Stimulated activated CD8-positive, alpha-beta memory T cell treated with anti-CD3 and anti-CD28 coated beads, Interleukin-4, amount 100 ng/mL, for 24 hours (primary cell): Measurements from ENCODE around the gene GPR75.

Experiments used
- DNase-seq: peaks from one replicate; pipeline ENCODE4 v3.0.0-alpha.2; 2020; ENCODE audit warnings: low read depth

GPR75 gene

DNA sequence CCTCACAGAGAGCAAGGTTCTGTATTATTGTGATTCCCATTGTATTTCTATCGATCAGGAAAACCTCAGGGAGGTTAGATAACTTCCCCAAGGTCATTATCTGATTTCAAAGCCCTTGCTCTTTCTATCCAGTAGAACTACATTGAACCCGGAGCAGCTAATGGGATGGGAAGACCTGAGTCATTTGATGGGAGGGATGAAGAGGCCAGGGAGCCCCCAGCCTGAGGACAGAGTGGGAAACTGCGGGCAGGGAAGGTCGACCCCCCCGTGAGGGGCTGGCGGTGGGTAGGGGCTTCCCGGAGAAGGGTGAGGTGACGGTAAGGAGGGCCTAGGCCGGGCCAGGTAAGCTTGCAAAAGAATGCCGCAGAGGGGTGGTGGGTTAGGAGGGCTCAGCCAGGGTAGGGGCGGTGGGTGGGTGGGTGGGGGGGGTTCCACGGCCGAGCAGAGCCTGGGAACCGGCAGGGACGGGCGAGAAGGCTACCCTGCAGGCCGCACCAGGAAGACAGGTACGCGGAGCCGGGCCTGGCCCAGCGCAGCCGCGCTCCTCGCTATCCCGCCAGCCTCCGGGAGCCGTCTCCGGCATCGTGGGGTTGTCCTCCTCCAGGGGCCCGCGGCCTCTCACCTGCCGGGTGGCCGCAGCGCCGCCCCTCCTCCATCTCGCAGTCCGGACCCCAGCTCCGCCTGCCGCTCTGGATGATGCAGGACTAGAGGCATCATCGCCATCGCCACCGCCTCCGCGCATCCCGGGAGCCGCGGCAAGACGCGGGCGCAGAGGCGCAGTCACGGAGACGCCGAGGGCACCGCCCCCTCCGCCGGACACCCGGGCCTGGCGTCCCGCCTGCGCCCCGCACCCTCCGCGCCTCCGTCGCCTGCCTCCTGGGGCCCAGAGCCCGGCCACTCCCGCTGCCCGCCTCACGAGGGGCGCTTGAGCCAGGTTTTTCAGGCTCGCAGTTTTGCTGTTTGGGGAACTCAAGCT lies at the start of gene GPR75:
GPR75 (minus strand) TSS at position 762 of the 976 bp plus-strand sequence. CDS start 5,211 bp downstream, outside the sequence.
- no peak for DNase-seq

- no peak for DNase-seq
Observed at GRCh38 chr2:53907582-53907981, 47.8 kb upstream of the GPR75 start.

DNA sequence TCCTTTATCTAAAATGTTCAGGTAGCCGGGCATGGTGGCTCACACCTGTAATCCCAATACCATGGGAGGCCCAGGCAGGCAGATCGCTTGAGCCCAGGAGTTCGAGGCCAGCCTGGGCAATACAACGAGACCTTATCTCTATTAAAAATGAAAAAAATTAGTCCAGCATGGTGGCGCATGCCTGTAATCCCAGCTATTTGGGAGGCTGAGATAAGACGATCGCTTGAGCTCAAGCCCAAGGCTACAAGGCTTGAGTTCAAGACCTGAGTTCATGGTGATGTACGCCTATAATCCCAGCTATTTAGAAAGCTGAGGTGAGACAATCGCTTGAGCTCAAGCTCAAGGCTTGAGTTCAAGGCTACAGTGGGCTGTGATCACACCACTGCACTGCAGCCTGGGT lies 45.6 kb upstream of the GPR75 start:
- no peak for DNase-seq

DNA sequence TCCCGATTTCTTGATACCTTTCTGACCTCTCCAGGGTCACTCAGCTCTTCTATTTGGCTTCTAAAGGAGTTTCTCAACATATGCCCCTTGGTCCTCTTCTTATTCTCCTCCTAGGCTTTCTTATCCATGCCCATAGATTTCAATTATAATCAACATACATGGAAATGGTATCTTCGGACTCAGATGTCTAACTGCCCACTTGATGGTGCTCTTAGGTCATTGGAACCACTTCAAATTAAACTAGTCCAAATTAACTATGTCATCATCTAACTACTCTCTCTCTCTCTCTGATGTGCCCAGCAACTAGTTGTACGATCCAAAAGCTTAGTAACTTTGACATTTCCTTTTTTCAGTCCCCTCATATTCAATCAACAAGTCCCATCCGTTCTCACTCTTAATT lies 43.2 kb upstream of the GPR75 start:
- DNase-seq, result no peak

GRCh38 chr2:53901192-53901591 lies 41.4 kb upstream of the GPR75 start:
- DNase-seq, result no peak

- no peak for DNase-seq
Observed at GRCh38 chr2:53896864-53897263, 37.1 kb upstream of the GPR75 start.

- DNase-seq, result no peak
Observed at GRCh38 chr2:53886406-53887280, 26.9 kb upstream of the GPR75 start.

- no peak for DNase-seq
Observed at GRCh38 chr2:53884883-53885282, 25.1 kb upstream of the GPR75 start.

DNA sequence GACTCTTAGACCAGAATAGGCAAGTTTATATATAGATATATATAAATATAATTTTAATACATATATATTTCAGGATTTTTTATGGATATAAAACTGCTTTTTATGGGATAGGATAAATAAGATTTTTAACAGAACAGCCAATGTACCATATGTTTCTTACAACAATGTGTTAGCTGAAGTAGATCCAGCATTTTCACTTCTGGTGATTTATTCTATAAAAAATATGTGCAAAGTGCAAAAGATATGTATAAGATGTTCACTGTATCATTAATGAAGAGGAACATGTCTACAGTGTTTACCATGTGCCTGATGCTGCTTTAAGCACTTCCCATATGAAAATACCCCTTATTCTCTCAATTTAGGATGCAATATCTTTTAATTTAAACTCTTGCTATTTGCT lies 22.2 kb upstream of the GPR75 start:
- no peak for DNase-seq

GRCh38 chr2:53881360-53881759 lies 21.6 kb upstream of the GPR75 start:
- DNase-seq, result no peak

- DNase-seq, result no peak
Observed at GRCh38 chr2:53880756-53881155, 21.0 kb upstream of the GPR75 start.

GRCh38 chr2:53877556-53877955 lies 17.8 kb upstream of the GPR75 start:
- no peak for DNase-seq

DNA sequence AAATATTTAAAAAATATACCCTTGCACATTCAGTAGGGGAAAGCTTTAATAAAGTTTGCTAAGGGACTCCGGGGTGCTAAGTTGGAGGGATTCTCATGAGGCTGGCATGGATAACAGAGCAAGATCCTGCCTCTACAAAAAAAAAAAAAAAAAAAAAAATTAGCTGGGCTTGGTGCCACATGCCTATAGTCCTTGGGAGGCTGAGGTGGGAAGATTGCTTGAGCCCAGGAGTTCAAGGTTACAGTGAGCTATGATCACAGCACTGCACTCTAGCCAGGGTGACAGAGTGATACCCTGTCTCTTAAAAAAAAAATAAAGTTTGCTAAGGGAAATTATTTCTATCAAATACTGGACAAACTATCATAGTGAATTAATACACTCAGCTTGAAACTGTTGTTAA lies 17.3 kb upstream of the GPR75 start:
- no peak for DNase-seq

GRCh38 chr2:53874401-53874950 lies 14.7 kb upstream of the GPR75 start:
- DNase-seq, result no peak

GRCh38 chr2:53867773-53868172 lies 8.0 kb upstream of the GPR75 start:
- DNase-seq, result no peak

- no peak for DNase-seq
Observed at GRCh38 chr2:53867169-53867568, 7.4 kb upstream of the GPR75 start.

- no peak for DNase-seq
Observed at GRCh38 chr2:53865962-53866361, 6.2 kb upstream of the GPR75 start.

- no peak for DNase-seq
Observed at GRCh38 chr2:53865264-53865663, 5.5 kb upstream of the GPR75 start.

GRCh38 chr2:53863538-53864227 lies 3.9 kb upstream of the GPR75 start:
- DNase-seq, result no peak

DNA sequence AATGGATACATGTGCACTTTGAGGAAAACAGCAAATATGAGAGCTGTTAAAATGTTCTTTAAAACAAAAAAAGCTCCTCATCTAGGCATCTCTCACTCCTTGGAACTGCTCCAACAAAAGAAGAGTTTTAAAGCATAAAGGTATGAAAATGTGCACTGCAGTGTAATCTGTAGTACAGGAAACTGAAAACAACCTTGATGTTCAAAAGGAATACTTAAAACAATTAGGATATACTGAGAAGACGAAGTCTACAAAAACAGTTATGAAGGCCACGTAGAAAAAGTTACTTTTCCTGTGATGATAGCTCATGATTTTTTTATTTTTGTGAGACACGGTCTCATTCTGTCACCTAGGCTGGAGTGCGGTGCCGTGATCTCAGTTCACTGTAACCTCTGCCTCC lies 2.1 kb upstream of the GPR75 start:
- no peak for DNase-seq

- no peak for DNase-seq
Observed at GRCh38 chr2:53856272-53856671, 3.5 kb downstream of the GPR75 start.

DNA sequence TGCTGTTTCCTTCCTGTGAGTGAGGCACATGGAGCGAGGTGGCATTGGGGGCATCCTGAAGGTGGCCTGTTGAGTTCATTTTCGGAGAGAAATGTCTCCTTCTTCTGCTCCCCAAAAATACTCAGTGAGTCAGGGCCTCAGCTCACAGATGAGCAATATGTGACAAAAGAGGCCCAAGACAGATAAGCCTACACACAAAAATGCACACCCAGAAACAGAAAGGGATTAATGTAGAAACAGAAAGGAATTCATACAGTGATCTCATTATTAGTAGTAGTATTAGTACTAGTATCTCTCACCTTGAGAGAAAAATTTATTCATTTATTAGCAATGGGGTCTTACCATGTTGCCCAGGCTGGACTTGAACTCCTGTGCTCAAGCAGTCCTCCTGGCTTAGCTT lies 5.1 kb downstream of the GPR75 start:
- no peak for DNase-seq
